ENCODE measurements around the gene DDX3X. TPM values are rescaled to one million over a fixed set of nuclear protein-coding genes. Genes with fewer than 3 reads are reported as not detected.
A peak's percentile ranks its signal among the peaks of the same experiment; 100 is the strongest.

The DDX3X gene
- total and polyA plus RNA-seq, 2 experiments from 2014 or later, result 68.1 to 239 TPM

DNA sequence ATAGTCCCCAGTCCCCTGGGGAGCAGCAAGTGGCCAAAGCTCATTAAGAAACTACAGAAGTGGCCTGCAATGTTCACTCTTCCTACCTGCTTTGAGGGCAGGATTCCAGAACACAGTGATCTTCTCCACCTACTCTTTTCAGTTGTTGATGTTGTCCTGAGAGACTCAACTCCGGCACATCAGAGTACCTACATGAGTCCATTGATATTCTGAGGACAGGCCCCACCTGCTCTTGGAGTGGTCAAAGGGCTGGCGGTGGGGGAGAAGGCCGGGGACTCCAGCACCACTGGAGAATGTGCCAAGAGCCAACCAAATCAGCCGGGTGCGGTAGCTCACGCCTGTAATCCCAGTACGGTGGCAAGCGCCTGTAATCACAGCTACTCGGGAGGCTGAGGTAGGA is 29.8 kb upstream of the DDX3X start:
- Mint-ChIP-seq H3K4me1 (peaks cover 17% of the 10 kb centered on the region), H3K4me3 (no peak overlapping the region), H3K36me3 (ENCODE audit: low read depth) (no peaks in the 10 kb centered on the region), H3K27me3 (ENCODE audit: insufficient read depth, low read depth, poor library complexity) (peaks cover 2% of the 10 kb centered on the region), H3K9me3 (no peaks in the 10 kb centered on the region), H3K27ac (0 out of 2 replicates have a peak overlapping the region, but pooled peaks have one; percentile 58)
- ATAC-seq (peak; percentile 76), DNase-seq (ENCODE audit: low spot score) (no peak)
- no peaks in the 10 kb centered on the region for H3F3A ChIP-seq (replicated peaks; ENCODE audit: low read depth)
- no peaks in the 10 kb centered on the region for H3K79me2 ChIP-seq (replicated peaks; ENCODE audit: insufficient read depth)
- H3K4me2 ChIP-seq, result no peak overlapping the region
- H3K27me3 ChIP-seq (ENCODE audit: insufficient read depth), result no peaks in the 10 kb centered on the region
- H3K9me2 ChIP-seq (ENCODE audit: insufficient read depth), result no peaks in the 10 kb centered on the region
- no peaks in the 10 kb centered on the region; the same call in 1 of the 2 replicates for H3K4me1 ChIP-seq (ENCODE audit: insufficient read depth)
- no peak overlapping the region for H3K27ac ChIP-seq (ENCODE audit: low read depth)
- H2AFZ ChIP-seq, result no peak overlapping the region
- H4K20me1 ChIP-seq (replicated peaks; ENCODE audit: insufficient read depth), result no peaks in the 10 kb centered on the region
- no peak overlapping the region for H3K4me3 ChIP-seq
- TF ChIP-seq NANOG (IDR thresholded peaks at IDR 0.05; ENCODE audit: borderline replicate concordance) (no peak), STAT1 (IDR thresholded peaks at IDR 0.05; ENCODE audit: unreplicated experiment) (no peak)
- TF ChIP-seq, protein P1, sequence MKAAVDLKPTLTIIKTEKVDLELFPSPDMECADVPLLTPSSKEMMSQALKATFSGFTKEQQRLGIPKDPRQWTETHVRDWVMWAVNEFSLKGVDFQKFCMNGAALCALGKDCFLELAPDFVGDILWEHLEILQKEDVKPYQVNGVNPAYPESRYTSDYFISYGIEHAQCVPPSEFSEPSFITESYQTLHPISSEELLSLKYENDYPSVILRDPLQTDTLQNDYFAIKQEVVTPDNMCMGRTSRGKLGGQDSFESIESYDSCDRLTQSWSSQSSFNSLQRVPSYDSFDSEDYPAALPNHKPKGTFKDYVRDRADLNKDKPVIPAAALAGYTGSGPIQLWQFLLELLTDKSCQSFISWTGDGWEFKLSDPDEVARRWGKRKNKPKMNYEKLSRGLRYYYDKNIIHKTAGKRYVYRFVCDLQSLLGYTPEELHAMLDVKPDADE (IDR thresholded peaks at IDR 0.05), result no peak
- TF ChIP-seq, protein P2, sequence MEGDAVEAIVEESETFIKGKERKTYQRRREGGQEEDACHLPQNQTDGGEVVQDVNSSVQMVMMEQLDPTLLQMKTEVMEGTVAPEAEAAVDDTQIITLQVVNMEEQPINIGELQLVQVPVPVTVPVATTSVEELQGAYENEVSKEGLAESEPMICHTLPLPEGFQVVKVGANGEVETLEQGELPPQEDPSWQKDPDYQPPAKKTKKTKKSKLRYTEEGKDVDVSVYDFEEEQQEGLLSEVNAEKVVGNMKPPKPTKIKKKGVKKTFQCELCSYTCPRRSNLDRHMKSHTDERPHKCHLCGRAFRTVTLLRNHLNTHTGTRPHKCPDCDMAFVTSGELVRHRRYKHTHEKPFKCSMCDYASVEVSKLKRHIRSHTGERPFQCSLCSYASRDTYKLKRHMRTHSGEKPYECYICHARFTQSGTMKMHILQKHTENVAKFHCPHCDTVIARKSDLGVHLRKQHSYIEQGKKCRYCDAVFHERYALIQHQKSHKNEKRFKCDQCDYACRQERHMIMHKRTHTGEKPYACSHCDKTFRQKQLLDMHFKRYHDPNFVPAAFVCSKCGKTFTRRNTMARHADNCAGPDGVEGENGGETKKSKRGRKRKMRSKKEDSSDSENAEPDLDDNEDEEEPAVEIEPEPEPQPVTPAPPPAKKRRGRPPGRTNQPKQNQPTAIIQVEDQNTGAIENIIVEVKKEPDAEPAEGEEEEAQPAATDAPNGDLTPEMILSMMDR (conservative IDR thresholded peaks at IDR 0.05; ENCODE audit: low read depth in 2 of 2), result no peak
- TF ChIP-seq, protein P3, sequence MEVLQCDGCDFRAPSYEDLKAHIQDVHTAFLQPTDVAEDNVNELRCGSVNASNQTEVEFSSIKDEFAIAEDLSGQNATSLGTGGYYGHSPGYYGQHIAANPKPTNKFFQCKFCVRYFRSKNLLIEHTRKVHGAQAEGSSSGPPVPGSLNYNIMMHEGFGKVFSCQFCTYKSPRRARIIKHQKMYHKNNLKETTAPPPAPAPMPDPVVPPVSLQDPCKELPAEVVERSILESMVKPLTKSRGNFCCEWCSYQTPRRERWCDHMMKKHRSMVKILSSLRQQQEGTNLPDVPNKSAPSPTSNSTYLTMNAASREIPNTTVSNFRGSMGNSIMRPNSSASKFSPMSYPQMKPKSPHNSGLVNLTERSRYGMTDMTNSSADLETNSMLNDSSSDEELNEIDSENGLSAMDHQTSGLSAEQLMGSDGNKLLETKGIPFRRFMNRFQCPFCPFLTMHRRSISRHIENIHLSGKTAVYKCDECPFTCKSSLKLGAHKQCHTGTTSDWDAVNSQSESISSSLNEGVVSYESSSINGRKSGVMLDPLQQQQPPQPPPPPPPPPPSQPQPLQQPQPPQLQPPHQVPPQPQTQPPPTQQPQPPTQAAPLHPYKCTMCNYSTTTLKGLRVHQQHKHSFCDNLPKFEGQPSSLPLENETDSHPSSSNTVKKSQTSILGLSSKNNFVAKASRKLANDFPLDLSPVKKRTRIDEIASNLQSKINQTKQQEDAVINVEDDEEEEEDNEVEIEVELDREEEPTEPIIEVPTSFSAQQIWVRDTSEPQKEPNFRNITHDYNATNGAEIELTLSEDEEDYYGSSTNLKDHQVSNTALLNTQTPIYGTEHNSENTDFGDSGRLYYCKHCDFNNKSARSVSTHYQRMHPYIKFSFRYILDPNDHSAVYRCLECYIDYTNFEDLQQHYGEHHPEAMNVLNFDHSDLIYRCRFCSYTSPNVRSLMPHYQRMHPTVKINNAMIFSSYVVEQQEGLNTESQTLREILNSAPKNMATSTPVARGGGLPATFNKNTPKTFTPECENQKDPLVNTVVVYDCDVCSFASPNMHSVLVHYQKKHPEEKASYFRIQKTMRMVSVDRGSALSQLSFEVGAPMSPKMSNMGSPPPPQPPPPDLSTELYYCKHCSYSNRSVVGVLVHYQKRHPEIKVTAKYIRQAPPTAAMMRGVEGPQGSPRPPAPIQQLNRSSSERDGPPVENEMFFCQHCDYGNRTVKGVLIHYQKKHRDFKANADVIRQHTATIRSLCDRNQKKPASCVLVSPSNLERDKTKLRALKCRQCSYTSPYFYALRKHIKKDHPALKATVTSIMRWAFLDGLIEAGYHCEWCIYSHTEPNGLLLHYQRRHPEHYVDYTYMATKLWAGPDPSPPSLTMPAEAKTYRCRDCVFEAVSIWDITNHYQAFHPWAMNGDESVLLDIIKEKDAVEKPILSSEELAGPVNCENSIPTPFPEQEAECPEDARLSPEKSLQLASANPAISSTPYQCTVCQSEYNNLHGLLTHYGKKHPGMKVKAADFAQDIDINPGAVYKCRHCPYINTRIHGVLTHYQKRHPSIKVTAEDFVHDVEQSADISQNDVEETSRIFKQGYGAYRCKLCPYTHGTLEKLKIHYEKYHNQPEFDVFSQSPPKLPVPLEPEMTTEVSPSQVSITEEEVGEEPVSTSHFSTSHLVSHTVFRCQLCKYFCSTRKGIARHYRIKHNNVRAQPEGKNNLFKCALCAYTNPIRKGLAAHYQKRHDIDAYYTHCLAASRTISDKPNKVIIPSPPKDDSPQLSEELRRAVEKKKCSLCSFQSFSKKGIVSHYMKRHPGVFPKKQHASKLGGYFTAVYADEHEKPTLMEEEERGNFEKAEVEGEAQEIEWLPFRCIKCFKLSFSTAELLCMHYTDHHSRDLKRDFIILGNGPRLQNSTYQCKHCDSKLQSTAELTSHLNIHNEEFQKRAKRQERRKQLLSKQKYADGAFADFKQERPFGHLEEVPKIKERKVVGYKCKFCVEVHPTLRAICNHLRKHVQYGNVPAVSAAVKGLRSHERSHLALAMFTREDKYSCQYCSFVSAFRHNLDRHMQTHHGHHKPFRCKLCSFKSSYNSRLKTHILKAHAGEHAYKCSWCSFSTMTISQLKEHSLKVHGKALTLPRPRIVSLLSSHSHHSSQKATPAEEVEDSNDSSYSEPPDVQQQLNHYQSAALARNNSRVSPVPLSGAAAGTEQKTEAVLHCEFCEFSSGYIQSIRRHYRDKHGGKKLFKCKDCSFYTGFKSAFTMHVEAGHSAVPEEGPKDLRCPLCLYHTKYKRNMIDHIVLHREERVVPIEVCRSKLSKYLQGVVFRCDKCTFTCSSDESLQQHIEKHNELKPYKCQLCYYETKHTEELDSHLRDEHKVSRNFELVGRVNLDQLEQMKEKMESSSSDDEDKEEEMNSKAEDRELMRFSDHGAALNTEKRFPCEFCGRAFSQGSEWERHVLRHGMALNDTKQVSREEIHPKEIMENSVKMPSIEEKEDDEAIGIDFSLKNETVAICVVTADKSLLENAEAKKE (CRISPR knock-in tag; IDR thresholded peaks at IDR 0.05), result 0 out of 2 replicates have a peak, but pooled peaks have one; percentile 69
- no peaks in the 10 kb centered on the region for H3K36me3 ChIP-seq (ENCODE audit: insufficient read depth)

Data from GM23338 (cell line).